Measurements from ENCODE around the gene INHBC.

INHBC gene

DNA sequence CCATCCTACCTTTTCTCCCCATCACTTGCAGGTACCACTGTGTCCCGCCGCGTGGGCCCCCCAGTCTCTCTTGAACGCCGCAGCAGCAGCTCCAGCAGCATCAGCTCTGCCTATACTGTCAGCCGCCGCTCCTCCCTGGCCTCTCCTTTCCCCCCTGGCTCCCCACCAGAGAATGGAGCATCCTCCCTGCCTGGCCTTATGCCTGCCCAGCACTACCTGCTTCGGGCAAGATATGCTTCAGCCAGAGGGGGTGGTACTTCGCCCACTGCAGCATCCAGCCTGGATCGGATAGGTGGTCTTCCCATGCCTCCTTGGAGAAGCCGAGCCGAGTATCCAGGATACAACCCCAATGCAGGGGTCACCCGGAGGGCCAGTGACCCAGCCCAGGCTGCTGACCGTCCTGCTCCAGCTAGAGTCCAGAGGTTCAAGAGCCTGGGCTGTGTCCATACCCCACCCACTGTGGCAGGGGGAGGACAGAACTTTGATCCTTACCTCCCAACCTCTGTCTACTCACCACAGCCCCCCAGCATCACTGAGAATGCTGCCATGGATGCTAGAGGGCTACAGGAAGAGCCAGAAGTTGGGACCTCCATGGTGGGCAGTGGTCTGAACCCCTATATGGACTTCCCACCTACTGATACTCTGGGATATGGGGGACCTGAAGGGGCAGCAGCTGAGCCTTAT is 35.8 kb downstream of the INHBC start:
- DNase-seq (ENCODE audit: insufficient read length, low spot score), result no peak
- no peak for FAIRE-seq

DNA sequence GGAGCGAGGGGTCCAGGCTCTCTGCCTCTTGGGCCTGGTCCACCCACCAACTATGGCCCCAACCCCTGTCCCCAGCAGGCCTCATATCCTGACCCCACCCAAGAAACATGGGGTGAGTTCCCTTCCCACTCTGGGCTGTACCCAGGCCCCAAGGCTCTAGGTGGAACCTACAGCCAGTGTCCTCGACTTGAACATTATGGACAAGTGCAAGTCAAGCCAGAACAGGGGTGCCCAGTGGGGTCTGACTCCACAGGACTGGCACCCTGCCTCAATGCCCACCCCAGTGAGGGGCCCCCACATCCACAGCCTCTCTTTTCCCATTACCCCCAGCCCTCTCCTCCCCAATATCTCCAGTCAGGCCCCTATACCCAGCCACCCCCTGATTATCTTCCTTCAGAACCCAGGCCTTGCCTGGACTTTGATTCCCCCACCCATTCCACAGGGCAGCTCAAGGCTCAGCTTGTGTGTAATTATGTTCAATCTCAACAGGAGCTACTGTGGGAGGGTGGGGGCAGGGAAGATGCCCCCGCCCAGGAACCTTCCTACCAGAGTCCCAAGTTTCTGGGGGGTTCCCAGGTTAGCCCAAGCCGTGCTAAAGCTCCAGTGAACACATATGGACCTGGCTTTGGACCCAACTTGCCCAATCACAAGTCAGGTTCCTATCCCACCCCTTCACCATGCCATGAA is 36.5 kb downstream of the INHBC start:
- TF ChIP-seq, protein P1, sequence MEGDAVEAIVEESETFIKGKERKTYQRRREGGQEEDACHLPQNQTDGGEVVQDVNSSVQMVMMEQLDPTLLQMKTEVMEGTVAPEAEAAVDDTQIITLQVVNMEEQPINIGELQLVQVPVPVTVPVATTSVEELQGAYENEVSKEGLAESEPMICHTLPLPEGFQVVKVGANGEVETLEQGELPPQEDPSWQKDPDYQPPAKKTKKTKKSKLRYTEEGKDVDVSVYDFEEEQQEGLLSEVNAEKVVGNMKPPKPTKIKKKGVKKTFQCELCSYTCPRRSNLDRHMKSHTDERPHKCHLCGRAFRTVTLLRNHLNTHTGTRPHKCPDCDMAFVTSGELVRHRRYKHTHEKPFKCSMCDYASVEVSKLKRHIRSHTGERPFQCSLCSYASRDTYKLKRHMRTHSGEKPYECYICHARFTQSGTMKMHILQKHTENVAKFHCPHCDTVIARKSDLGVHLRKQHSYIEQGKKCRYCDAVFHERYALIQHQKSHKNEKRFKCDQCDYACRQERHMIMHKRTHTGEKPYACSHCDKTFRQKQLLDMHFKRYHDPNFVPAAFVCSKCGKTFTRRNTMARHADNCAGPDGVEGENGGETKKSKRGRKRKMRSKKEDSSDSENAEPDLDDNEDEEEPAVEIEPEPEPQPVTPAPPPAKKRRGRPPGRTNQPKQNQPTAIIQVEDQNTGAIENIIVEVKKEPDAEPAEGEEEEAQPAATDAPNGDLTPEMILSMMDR (IDR thresholded peaks at IDR 0.05; ENCODE audit: insufficient read depth, missing control alignments), result no peak
- DNase-seq (ENCODE audit: insufficient read length, low spot score) (no peak), FAIRE-seq (no peak)

More for the DNA sequence above, 35.8 kb downstream of the INHBC start:
- TF ChIP-seq, protein P1 (IDR thresholded peaks at IDR 0.05; ENCODE audit: insufficient read depth, missing control alignments), result no peak

DNA sequence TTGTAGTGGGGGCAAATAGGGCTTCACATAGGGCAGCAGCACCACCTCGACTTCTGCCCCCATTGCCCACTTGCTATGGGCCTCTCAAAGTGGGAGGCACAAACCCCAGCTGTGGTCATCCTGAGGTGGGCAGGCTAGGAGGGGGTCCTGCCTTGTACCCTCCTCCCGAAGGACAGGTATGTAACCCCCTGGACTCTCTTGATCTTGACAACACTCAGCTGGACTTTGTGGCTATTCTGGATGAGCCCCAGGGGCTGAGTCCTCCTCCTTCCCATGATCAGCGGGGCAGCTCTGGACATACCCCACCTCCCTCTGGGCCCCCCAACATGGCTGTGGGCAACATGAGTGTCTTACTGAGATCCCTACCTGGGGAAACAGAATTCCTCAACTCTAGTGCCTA is 37.1 kb downstream of the INHBC start:
- FAIRE-seq (no peak), DNase-seq (ENCODE audit: insufficient read length, low spot score) (no peak)
- TF ChIP-seq, protein P1 (IDR thresholded peaks at IDR 0.05; ENCODE audit: insufficient read depth, missing control alignments), result no peak

DNA sequence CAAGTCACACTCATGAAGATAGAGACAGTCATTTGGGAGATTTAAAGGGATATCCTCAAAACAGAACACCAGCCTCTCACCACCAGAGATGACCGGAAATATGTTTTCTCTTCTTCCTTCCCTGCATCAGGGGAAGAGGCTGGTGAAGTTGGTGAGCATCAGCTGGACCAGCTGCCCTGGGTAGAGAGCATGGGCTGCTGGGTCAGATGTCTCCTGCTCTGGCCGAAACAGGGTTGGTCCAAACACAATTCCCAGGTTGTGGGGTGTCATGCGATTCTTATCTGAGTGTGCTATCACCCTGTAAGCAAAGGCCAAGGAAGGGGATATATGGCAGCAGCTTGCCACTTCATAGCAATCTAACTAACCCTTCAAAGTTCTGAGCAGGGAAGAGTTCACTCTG is 37.8 kb downstream of the INHBC start:
- no peak for FAIRE-seq
- DNase-seq (ENCODE audit: insufficient read length, low spot score), result no peak
- TF ChIP-seq, protein P1 (IDR thresholded peaks at IDR 0.05; ENCODE audit: insufficient read depth, missing control alignments), result no peak

DNA sequence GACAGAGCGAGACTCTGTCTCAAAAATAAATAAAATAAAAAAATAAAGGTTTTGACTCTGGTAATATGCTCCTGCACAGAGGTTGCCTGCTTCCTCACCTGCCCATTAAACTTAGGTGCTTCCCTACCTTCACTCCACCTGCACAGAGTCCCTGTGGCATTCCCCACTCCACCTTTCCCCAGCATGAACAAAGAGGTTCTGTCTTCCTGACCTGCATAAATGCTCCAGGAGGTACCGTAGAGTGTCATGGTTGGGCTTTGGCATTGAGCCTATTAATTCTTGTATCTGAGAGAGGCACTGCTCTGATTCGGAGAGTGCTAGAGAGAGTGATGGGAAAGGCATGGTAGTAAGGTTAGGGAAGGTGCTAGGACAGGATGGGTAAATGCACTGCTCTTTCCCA is 38.8 kb downstream of the INHBC start:
- TF ChIP-seq, protein P1 (IDR thresholded peaks at IDR 0.05; ENCODE audit: insufficient read depth, missing control alignments), result no peak
- no peak for DNase-seq (ENCODE audit: insufficient read length, low spot score)

DNA sequence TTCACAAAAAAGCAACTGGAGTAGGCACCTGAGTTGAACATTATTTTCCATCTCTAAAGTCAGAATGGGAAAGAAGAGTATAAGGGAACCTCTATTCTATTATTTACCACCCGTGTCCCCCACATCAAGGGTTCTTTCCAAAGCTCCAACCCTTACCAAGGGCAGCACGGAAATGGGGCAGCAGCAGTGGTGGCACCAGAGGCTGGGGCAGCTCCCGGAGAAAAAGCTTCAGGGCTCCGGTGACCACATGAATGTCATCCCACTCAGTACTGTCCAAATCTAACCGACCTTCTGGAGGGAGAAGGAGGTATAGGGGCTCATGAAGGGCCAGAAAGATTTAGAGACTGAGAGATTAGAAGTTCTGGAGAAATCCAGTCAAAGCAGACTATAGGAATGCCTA is 39.3 kb downstream of the INHBC start:
- TF ChIP-seq, protein P1 (IDR thresholded peaks at IDR 0.05; ENCODE audit: insufficient read depth, missing control alignments), result no peak
- DNase-seq (ENCODE audit: insufficient read length, low spot score), result no peak
- FAIRE-seq, result no peak

More for the DNA sequence above, 38.8 kb downstream of the INHBC start:
- no peak for FAIRE-seq

DNA sequence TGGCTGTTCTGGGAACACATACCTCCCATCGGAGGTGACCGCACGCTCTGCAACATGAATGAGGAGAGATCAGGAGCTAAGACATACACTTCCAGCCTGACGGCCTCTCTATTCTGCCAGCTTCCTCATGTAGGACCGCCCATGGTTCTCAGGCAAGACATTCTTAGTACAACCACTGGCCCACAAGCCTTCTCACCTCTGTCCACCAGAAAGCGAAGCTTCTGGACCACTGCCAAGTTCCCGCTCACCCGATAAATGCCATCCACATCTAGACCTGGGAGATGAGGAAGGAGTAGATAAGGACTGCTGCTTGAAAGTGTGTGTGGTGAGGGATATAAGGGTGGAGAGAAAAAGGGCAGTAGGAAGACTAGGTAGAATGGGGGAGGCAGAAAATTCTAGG is 39.8 kb downstream of the INHBC start:
- FAIRE-seq (no peak), DNase-seq (ENCODE audit: insufficient read length, low spot score) (no peak)
- TF ChIP-seq, protein P1 (IDR thresholded peaks at IDR 0.05; ENCODE audit: insufficient read depth, missing control alignments), result no peak

All from D721Med (cell line).